Measurements from ENCODE around the gene ADGRE1.

DNA sequence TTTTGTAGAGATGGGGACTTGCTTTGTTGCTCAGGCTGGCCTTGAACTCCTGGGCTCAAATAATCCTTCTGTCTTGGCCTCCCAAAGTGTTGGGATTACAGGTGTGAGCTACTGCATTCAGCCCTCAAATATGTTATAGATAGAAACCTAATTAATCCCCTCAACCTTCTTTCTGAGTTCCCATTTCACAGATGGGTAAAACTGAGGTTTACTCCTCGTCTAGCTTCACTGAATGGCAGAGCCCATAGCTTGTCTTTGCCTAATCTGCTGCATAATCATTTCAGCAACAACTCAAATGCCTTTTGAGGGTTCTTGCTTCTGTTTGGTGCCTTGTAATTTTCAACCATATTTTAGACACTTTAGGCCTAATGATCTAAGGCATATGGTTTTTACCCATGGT is 36.0 kb upstream of the ADGRE1 start:
- TF ChIP-seq CTCF (conservative IDR thresholded peaks at IDR 0.05; ENCODE audit: low read depth, low read length), result no peak
- TF ChIP-seq MAZ (IDR thresholded peaks at IDR 0.05; ENCODE audit: borderline replicate concordance, low read depth, low read length), result no peak
- TF ChIP-seq RAD21 (IDR thresholded peaks at IDR 0.05; ENCODE audit: low read length), result no peak
